Neuronal stem cell (in vitro differentiated cells): ENCODE measurements around the gene OR5V1.

Source experiments
- DNase-seq: peaks from one replicate; pipeline ENCODE4 v3.0.0-alpha.2; 2013; ENCODE audit warnings: low spot score
- H2AFZ ChIP-seq: one replicate; pipeline ENCODE4 v1.6.1; 2013; ENCODE audit warnings: mild to moderate bottlenecking, low read length, inconsistent platforms
- H2AK5ac ChIP-seq: 2 replicates; pipeline ENCODE4 v1.6.1; 2013; ENCODE audit warnings: low read depth, mild to moderate bottlenecking, inconsistent platforms, low read length, moderate library complexity, mixed read lengths
- H2BK120ac ChIP-seq: 2 replicates; pipeline ENCODE4 v1.6.1; 2013; ENCODE audit warnings: low read depth, mild to moderate bottlenecking, inconsistent platforms, low read length, moderate library complexity, mixed read lengths
- H2BK12ac ChIP-seq: one replicate; pipeline ENCODE4 v1.6.1; 2013; ENCODE audit warnings: low read length, inconsistent platforms
- H2BK15ac ChIP-seq: 2 replicates; pipeline ENCODE4 v1.6.1; 2013; ENCODE audit warnings: mild to moderate bottlenecking, low read length, inconsistent platforms, mixed read lengths
- H2BK5ac ChIP-seq: one replicate; pipeline ENCODE4 v1.6.1; 2013; ENCODE audit warnings: inconsistent platforms, mild to moderate bottlenecking, low read length, moderate library complexity
- H3K14ac ChIP-seq: one replicate; pipeline ENCODE4 v1.6.1; 2013; ENCODE audit warnings: low read length, inconsistent platforms
- H3K18ac ChIP-seq: 2 replicates; pipeline ENCODE4 v1.6.1; 2013; ENCODE audit warnings: low read length, inconsistent platforms
- H3K23ac ChIP-seq: 2 replicates; pipeline ENCODE4 v1.6.1; 2013; ENCODE audit warnings: low read depth, mild to moderate bottlenecking, mixed read lengths, low read length, inconsistent platforms; ENCODE audit not compliant: poor library complexity
- H3K27ac ChIP-seq: replicated peaks from 3 replicates; pipeline ENCODE4 v1.5.1; 2013; ENCODE audit warnings: low read length, inconsistent platforms
- H3K27me3 ChIP-seq, 3 experiments: 2 replicates each; pipeline ENCODE4 v1.6.1; 2013; ENCODE audit warnings: low read length in 3 of 3, mild to moderate bottlenecking in 2 of 3, inconsistent platforms in 1 of 3, low read depth in 1 of 3, mixed read lengths in 1 of 3, moderate library complexity in 1 of 3; ENCODE audit not compliant: control insufficient read depth in 3 of 3, insufficient read depth in 3 of 3
- H3K36me3 ChIP-seq, 2 donors: replicated peaks in 1 of 2; 2 replicates each; pipeline ENCODE4 v1.6.1; 2013; ENCODE audit warnings: low read length in 2 of 2; ENCODE audit not compliant: control insufficient read depth in 2 of 2, insufficient read depth in 2 of 2
- H3K4ac ChIP-seq: 2 replicates; pipeline ENCODE4 v1.6.1; 2013; ENCODE audit warnings: inconsistent platforms, mild to moderate bottlenecking, low read length, moderate library complexity
- H3K4me1 ChIP-seq, 2 donors: 1 replicate in 1 of 2; 2 replicates in 1 of 2; pipeline ENCODE4 v1.6.1; 2013; ENCODE audit warnings: low read length in 2 of 2, low read depth in 1 of 2; ENCODE audit not compliant: control insufficient read depth in 2 of 2, insufficient read depth in 1 of 2
- H3K4me2 ChIP-seq: one replicate; pipeline ENCODE4 v1.6.1; 2013; ENCODE audit warnings: mild to moderate bottlenecking, low read length, inconsistent platforms; ENCODE audit not compliant: insufficient read depth, poor library complexity, severe bottlenecking
- H3K4me3 ChIP-seq, 2 donors: 2 replicates each; pipeline ENCODE4 v1.5.1; 2013; ENCODE audit warnings: low read length in 2 of 2, mild to moderate bottlenecking in 2 of 2, inconsistent platforms in 1 of 2, moderate library complexity in 1 of 2
- H3K79me1 ChIP-seq: one replicate; pipeline ENCODE4 v1.6.1; 2013; ENCODE audit warnings: low read depth, mild to moderate bottlenecking, inconsistent platforms, low read length, moderate library complexity
- H3K9ac ChIP-seq: one replicate; pipeline ENCODE4 v1.6.1; 2013; ENCODE audit warnings: mild to moderate bottlenecking, low read depth, low read length, inconsistent platforms; ENCODE audit not compliant: poor library complexity
- H3K9me3 ChIP-seq, 2 donors: replicated peaks in 1 of 2; 2 replicates each; pipeline versions ENCODE3 to v1.6.1; 2013; ENCODE audit warnings: low read length in 2 of 2, mild to moderate bottlenecking in 2 of 2, inconsistent platforms in 1 of 2, low read depth in 1 of 2, mixed read lengths in 1 of 2, moderate library complexity in 1 of 2; ENCODE audit not compliant: control insufficient read depth in 2 of 2, insufficient read depth in 1 of 2
- H4K8ac ChIP-seq: one replicate; pipeline ENCODE4 v1.6.1; 2013; ENCODE audit warnings: low read depth, mild to moderate bottlenecking, inconsistent platforms, low read length, moderate library complexity
- H4K91ac ChIP-seq: one replicate; pipeline ENCODE4 v1.6.1; 2013; ENCODE audit warnings: low read length, low read depth, mild to moderate bottlenecking, inconsistent platforms; ENCODE audit not compliant: poor library complexity
- WGBS, 2 donors: extraction: QIAGEN DNeasy Blood & Tissue Kit; methylation state at CpG; one replicate each; pipeline ENCODE4 v1.1.7; 2013; ENCODE audit warnings: missing lambda C conversion rate in 2 of 2, mixed read lengths in 1 of 2; ENCODE audit not compliant: insufficient read length in 2 of 2, insufficient replicate concordance in 1 of 2; ENCODE audit errors: extremely low coverage in 2 of 2; 5-methylcytosine and 5-hydroxymethylcytosine counted together

Gene OR5V1

GRCh38 chr6:29395331-29395730 is 26.7 kb upstream of the OR5V1 start, which contains the start of gene OR12D2:
Gene OR12D2, plus strand, starts transcription at chr6:29395631. Its CDS starts 1,069 bp downstream, at chr6:29396700.
- Histone ChIP-seq H3K27ac (no peak within 1 kb of the TSS), H3K9me3 (no peaks in the 10 kb centered on the region), H3K14ac (no peak within 1 kb of the TSS), H3K23ac (no peak within 1 kb of the TSS), H3K4me2 (no peak within 1 kb of the TSS), H2AFZ (no peak within 1 kb of the TSS), H2AK5ac (no peak within 1 kb of the TSS), H3K4ac (no peak within 1 kb of the TSS), H3K4me1 (no peaks in the 10 kb centered on the region), H2BK120ac (no peak within 1 kb of the TSS), H3K79me1 (no peaks in the 10 kb centered on the region), H4K91ac (no peak within 1 kb of the TSS), H2BK5ac (no peak within 1 kb of the TSS), H2BK15ac (no peak within 1 kb of the TSS), H3K18ac (no peak within 1 kb of the TSS), H3K4me3 (no peak within 1 kb of the TSS), H3K36me3 (no peaks in the 10 kb centered on the region), H3K27me3 (no peaks in the 10 kb centered on the region), H3K9ac (no peak within 1 kb of the TSS), H4K8ac (no peak within 1 kb of the TSS), H2BK12ac (no peak within 1 kb of the TSS)
- no peak for DNase-seq

DNA sequence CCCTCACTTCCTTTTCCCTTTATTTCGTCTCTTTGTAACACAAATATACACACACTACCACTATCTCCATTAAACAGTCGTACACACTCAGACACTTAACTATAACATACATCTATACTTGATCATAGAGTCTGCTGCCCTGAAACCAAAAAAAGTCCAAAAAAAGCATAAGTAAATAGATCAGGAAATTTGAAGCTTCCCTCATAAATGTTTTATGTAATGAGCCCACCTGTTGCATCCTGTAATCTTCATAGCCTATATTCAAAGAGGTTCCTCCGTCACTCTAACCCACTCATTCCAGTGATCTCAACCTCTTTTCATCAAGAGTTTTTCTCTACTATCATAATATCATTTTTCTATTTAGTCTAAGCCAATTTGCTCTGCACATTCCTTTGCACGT is 19.9 kb upstream of the OR5V1 start:
- Histone ChIP-seq H3K27me3 (no peaks in the 10 kb centered on the region), H3K9ac (no peak overlapping the region), H3K18ac (no peak overlapping the region), H2AK5ac (no peak overlapping the region), H2BK15ac (no peak overlapping the region), H3K79me1 (no peaks in the 10 kb centered on the region), H2BK5ac (no peak overlapping the region), H3K36me3 (no peaks in the 10 kb centered on the region), H3K4me3 (no peak overlapping the region), H2AFZ (no peak overlapping the region), H3K23ac (no peak overlapping the region), H3K9me3 (no peaks in the 10 kb centered on the region), H3K27ac (no peak overlapping the region), H3K14ac (no peak overlapping the region), H4K91ac (no peak overlapping the region), H4K8ac (no peak overlapping the region), H3K4me1 (no peaks in the 10 kb centered on the region), H3K4ac (no peak overlapping the region), H2BK12ac (no peak overlapping the region), H3K4me2 (no peak overlapping the region), H2BK120ac (no peak overlapping the region)
- WGBS, 2 donors, result 100% methylated on average over 1 to 2 of the region's 4 CpGs
- no peak for DNase-seq

DNA sequence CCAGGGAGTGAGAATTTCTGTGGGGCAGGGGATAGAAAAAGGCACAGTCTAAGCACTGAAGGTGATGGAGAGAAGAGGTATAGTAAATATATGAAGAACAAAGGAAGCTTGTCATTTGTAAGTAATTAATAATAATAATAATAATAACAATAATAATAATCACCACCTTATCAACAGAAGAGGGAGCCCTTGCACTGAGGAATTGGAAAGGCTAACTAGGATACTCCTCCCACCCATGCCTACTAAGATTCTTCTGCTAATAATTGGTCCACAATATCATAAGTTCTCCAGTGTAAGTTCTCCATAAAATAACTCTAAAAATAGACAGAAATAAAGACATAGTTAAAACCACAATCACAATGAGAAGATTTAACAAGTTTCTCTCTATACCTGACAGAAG is 7.3 kb upstream of the OR5V1 start:
- no peak overlapping the region for H2BK12ac ChIP-seq
- H2BK120ac ChIP-seq, result no peak overlapping the region
- H3K27ac ChIP-seq, result no peak overlapping the region

GRCh38 chr6:29375191-29375590 is 6.5 kb upstream of the OR5V1 start, which contains the start of gene OR12D3:
Gene OR12D3, minus strand, starts transcription at chr6:29375291. Its CDS starts 4 bp downstream, at chr6:29375287.
- Histone ChIP-seq H3K36me3 (no peaks in the 10 kb centered on the region), H4K91ac (no peak within 1 kb of the TSS), H2BK12ac (no peak within 1 kb of the TSS), H2BK5ac (no peak within 1 kb of the TSS), H4K8ac (no peak within 1 kb of the TSS), H3K4me2 (no peak within 1 kb of the TSS), H3K27ac (no peak within 1 kb of the TSS), H3K18ac (no peak within 1 kb of the TSS), H3K23ac (no peak within 1 kb of the TSS), H3K4ac (no peak within 1 kb of the TSS), H2BK120ac (no peak within 1 kb of the TSS), H2BK15ac (no peak within 1 kb of the TSS), H3K27me3 (no peaks in the 10 kb centered on the region), H3K4me1 (no peaks in the 10 kb centered on the region), H3K9me3 (no peaks in the 10 kb centered on the region), H3K14ac (no peak within 1 kb of the TSS), H3K4me3 (no peak within 1 kb of the TSS), H3K79me1 (no peaks in the 10 kb centered on the region), H3K9ac (no peak within 1 kb of the TSS), H2AK5ac (no peak within 1 kb of the TSS), H2AFZ (no peak within 1 kb of the TSS)
- DNase-seq, result no peak
- WGBS, 2 donors, result no CpG with 5 or more reads among the region's 1 CpG

More for the DNA sequence above, 7.3 kb upstream of the OR5V1 start:
- Histone ChIP-seq H3K79me1 (no peaks in the 10 kb centered on the region), H2AK5ac (no peak overlapping the region), H2BK15ac (no peak overlapping the region), H3K27me3 (no peaks in the 10 kb centered on the region), H3K4me1 (no peaks in the 10 kb centered on the region), H3K18ac (no peak overlapping the region), H4K8ac (no peak overlapping the region), H3K23ac (no peak overlapping the region), H3K36me3 (no peaks in the 10 kb centered on the region), H3K4me3 (no peak overlapping the region), H3K14ac (no peak overlapping the region), H3K4me2 (no peak overlapping the region), H2BK5ac (no peak overlapping the region), H3K9me3 (no peaks in the 10 kb centered on the region), H2AFZ (no peak overlapping the region), H3K4ac (no peak overlapping the region), H4K91ac (no peak overlapping the region), H3K9ac (no peak overlapping the region)
- DNase-seq, result no peak
